Gastroesophageal sphincter (tissue), 3 donors: Measurements from ENCODE around the gene MAPK14.

Source experiments
- EP300 ChIP-seq: sonication (generic); formaldehyde crosslinking; IDR thresholded peaks from one replicate; pipeline ENCODE4 v1.6.1; 2017; ENCODE audit warnings: antibody characterized with exemption, mild to moderate bottlenecking
- POLR2A ChIP-seq, 2 donors: fragments of 450-650 bp; IDR thresholded peaks; one replicate each; pipeline ENCODE4 v1.6.1; 2017; ENCODE audit warnings: antibody characterized with exemption in 2 of 2, mild to moderate bottlenecking in 2 of 2, moderate library complexity in 1 of 2
- POLR2AphosphoS5 ChIP-seq: sonication (generic); formaldehyde crosslinking; IDR thresholded peaks from one replicate; pipeline ENCODE4 v1.6.1; 2017; ENCODE audit warnings: antibody characterized with exemption
- TF ChIP-seq, protein P1 (sequence below), 4 experiments: fragments of 200-600 bp in 2 of 4; fragments of 450-650 bp in 2 of 4; sonication (generic) in 1 of 4; IDR thresholded peaks; one replicate each; pipeline ENCODE4 v1.5.1; 2017 to 2019; ENCODE audit warnings: antibody characterized with exemption in 4 of 4, mild to moderate bottlenecking in 2 of 4, moderate library complexity in 2 of 4

DNA sequence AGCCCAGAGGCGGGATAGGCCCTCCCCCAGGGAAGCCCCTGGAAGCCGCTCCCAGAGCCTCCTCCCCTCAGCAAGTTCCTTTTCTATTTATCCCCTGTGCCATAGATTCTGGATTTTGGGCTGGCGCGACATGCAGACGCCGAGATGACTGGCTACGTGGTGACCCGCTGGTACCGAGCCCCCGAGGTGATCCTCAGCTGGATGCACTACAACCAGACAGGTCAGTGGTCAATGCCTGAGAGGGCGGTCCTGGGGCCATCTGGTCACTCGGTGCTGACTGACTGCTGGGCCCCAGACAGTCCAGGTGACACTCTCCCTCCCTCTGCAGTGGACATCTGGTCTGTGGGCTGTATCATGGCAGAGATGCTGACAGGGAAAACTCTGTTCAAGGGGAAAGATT, 108.9 kb downstream of the MAPK14 start:
- TF ChIP-seq, protein P1, sequence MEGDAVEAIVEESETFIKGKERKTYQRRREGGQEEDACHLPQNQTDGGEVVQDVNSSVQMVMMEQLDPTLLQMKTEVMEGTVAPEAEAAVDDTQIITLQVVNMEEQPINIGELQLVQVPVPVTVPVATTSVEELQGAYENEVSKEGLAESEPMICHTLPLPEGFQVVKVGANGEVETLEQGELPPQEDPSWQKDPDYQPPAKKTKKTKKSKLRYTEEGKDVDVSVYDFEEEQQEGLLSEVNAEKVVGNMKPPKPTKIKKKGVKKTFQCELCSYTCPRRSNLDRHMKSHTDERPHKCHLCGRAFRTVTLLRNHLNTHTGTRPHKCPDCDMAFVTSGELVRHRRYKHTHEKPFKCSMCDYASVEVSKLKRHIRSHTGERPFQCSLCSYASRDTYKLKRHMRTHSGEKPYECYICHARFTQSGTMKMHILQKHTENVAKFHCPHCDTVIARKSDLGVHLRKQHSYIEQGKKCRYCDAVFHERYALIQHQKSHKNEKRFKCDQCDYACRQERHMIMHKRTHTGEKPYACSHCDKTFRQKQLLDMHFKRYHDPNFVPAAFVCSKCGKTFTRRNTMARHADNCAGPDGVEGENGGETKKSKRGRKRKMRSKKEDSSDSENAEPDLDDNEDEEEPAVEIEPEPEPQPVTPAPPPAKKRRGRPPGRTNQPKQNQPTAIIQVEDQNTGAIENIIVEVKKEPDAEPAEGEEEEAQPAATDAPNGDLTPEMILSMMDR (IDR thresholded peaks at IDR 0.05): no peak
- TF ChIP-seq POLR2A (IDR thresholded peaks at IDR 0.05): no peak
- no peak for TF ChIP-seq POLR2AphosphoS5
- no peak for TF ChIP-seq EP300
